Kidney epithelial cell (primary cell): ENCODE measurements around the gene CDKL5. TPM values are rescaled to one million over a fixed set of nuclear protein-coding genes. Genes with fewer than 3 reads are reported as not detected.
A peak's percentile ranks its signal among the peaks of the same experiment; 100 is the strongest.

Experiments
- DNase-seq: peaks from one replicate; pipeline ENCODE4 v3.0.0-alpha.2; 2010; ENCODE audit warnings: low read depth
- H3K27me3 ChIP-seq: 2 replicates; pipeline ENCODE4 v1.6.0; 2011; ENCODE audit warnings: low read length; ENCODE audit not compliant: control insufficient read depth, insufficient read depth
- H3K36me3 ChIP-seq: 2 replicates; pipeline ENCODE4 v1.5.1; 2011; ENCODE audit warnings: low read length; ENCODE audit not compliant: control insufficient read depth, insufficient read depth
- H3K4me3 ChIP-seq: 2 replicates; pipeline ENCODE4 v1.5.1; 2011; ENCODE audit warnings: low read depth, mild to moderate bottlenecking, control low read depth, low read length
- total RNA-seq: library from RNA; depleted of rRNA; stranded (reverse); fragments of >200 nt; gene quantifications from 2 replicates; pipeline ENCODE4 v1.2.3, GENCODE V29; 2015
- TF ChIP-seq, protein P1 (sequence below): IDR thresholded peaks from 2 replicates; pipeline ENCODE4 v1.5.1; 2011; ENCODE audit warnings: mild to moderate bottlenecking, moderate library complexity, low read length, control low read depth, inconsistent platforms; ENCODE audit not compliant: insufficient read depth, poor library complexity, severe bottlenecking

Gene CDKL5
- total RNA-seq, 1 donor from 2014 or later = 6.9 TPM

DNA sequence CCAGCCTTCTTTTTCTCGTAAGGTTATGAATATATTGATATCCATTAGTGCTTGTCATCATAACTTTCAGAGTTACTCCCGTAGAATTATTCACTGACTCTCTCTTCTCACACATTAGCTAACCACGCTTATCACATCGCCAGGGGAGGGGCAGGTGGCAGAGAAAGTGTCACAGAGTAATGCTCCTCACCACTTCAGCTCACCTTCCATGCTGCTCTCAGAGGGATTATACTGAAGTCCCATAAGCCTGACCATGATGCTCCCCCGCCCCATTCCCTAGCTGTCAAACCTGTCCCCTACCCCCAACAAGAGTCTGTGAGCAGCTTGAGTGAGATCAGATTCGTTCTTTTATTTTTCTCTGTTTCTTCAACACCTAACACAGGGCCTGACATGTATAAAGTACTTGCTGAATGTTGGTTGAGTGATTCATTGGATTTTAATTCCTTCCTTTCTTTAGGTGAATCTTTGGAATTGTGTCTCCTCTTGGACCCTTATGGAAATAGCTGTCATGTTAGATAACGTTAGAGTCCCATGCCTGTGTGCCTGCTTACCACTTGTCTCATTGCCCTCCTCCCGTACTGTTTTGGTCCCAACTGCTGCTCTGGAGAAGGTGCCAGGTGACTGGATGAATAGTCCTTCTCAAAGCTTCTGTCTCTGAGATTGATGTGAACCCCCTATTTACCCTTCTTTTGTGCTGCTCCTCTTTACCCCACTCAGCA lies 191.4 kb downstream of the CDKL5 start:
- DNase-seq = no peak
- H3K4me3 ChIP-seq = no peak overlapping the region
- no peaks in the 10 kb centered on the region for H3K27me3 ChIP-seq
- no peaks in the 10 kb centered on the region for H3K36me3 ChIP-seq
- TF ChIP-seq, protein P1, sequence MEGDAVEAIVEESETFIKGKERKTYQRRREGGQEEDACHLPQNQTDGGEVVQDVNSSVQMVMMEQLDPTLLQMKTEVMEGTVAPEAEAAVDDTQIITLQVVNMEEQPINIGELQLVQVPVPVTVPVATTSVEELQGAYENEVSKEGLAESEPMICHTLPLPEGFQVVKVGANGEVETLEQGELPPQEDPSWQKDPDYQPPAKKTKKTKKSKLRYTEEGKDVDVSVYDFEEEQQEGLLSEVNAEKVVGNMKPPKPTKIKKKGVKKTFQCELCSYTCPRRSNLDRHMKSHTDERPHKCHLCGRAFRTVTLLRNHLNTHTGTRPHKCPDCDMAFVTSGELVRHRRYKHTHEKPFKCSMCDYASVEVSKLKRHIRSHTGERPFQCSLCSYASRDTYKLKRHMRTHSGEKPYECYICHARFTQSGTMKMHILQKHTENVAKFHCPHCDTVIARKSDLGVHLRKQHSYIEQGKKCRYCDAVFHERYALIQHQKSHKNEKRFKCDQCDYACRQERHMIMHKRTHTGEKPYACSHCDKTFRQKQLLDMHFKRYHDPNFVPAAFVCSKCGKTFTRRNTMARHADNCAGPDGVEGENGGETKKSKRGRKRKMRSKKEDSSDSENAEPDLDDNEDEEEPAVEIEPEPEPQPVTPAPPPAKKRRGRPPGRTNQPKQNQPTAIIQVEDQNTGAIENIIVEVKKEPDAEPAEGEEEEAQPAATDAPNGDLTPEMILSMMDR = no peak

DNA sequence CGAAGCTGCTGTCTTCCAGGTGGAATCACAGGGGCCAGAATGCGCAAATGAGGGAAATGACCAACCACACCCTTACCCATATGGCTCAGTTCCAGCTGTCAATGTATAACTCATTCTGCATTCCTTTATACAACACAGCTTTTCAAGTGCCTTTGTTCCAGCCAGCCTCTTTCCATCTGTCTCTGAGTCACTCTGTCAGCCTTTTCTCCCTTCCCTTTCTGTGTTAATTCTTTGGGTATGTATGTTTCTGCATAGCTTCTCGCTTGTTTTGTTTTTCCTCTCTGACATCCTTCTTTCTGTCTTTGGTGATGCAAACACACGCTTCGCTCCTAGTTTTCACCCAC lies 192.0 kb downstream of the CDKL5 start:
- Histone ChIP-seq H3K27me3 (no peaks in the 10 kb centered on the region), H3K4me3 (no peak overlapping the region), H3K36me3 (no peaks in the 10 kb centered on the region)
- TF ChIP-seq, protein P1 = no peak
- peak; percentile 74 for DNase-seq

DNA sequence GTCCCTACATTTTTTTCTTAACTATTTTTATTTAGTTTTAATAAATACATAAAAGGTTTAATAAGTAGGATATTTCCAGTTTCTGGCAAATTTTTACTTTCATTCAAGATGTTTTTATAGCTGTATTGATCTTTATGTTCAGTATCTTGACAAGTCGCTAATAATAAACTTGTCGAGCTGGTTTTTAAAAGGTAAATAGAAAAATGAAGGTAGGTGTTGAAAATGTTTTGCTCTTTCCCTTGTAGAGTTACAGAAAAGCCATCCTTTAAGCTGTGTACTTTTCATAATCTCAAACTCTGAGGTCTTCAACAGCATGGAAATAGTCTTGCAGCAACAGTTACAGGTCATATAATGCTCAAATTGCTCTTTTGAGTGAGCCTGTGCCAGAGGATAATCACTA lies 193.9 kb downstream of the CDKL5 start:
- no peaks in the 10 kb centered on the region for H3K36me3 ChIP-seq
- no peaks in the 10 kb centered on the region for H3K27me3 ChIP-seq
- TF ChIP-seq, protein P1 = no peak
- H3K4me3 ChIP-seq = no peak overlapping the region
- no peak for DNase-seq

DNA sequence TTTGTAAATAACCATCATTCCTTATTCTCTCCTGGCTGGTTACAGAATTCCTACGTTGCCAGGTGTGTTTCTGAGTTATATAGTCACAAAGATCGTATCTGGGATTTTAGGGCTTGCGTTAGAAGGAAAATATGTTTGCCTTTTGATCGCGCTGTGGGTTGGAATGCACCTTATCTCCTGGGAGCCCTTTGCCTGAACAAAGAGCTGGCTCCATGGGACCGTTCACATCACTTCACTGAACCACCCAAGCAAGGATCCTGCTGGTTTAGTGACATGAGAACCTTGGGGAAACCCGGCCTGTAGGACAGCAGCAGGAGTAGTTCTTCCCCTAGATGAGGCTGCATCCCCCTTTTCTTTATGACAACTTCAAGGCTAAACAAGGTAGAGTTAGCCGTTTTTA lies 194.9 kb downstream of the CDKL5 start:
- TF ChIP-seq, protein P1 = no peak
- no peaks in the 10 kb centered on the region for H3K27me3 ChIP-seq
- no peaks in the 10 kb centered on the region for H3K36me3 ChIP-seq
- no peak overlapping the region for H3K4me3 ChIP-seq
- DNase-seq = no peak

DNA sequence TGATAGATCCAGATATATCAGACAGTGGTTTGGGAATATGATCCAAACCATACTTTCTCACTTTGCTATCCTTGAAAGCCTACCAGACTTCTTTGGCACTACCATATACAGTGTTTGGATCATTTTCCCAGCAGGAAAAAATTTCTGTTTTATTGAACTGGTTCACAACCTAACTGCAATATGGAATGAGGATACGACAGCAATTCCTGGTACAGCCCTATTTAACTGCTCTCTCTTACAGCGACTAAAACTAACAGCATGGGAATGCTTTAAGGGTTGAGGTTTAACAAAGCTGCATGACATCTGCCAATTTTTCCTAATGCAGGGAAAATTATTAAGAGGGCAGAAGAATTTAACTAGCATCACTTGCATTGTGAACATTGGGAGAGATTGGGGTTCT lies 199.2 kb downstream of the CDKL5 start:
- TF ChIP-seq, protein P1 = no peak
- no peak for DNase-seq
- Histone ChIP-seq H3K27me3 (no peaks in the 10 kb centered on the region), H3K36me3 (no peaks in the 10 kb centered on the region), H3K4me3 (no peak overlapping the region)

DNA sequence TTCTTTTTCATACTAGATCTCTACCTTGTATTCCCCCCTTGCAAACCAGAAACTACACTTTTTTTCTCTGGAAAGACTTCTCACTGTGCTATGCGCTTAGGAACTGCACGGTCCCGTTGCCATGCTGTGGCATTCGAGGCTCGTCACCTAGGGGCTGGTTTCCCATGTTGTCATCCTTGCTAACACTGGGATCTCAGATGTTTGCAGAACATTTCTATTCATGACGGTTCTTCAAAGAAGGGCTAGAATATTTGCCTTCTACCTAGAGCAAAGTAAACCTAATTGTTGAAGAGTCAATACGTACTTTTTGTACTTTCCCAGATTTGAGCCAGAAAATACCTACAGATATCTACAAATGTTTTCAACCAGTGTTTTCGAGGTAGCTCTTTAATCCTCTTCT lies 205.5 kb downstream of the CDKL5 start:
- TF ChIP-seq, protein P1 = no peak
- Histone ChIP-seq H3K4me3 (no peak overlapping the region), H3K36me3 (no peaks in the 10 kb centered on the region), H3K27me3 (no peaks in the 10 kb centered on the region)
- DNase-seq = no peak
